Neuronal stem cell (in vitro differentiated cells): ENCODE results near the gene CCL19.

Source experiments
- DNase-seq: peaks from one replicate; pipeline ENCODE4 v3.0.0-alpha.2; 2013; ENCODE audit warnings: low spot score
- H2AFZ ChIP-seq: one replicate; pipeline ENCODE4 v1.6.1; 2013; ENCODE audit warnings: mild to moderate bottlenecking, low read length, inconsistent platforms
- H2AK5ac ChIP-seq: 2 replicates; pipeline ENCODE4 v1.6.1; 2013; ENCODE audit warnings: low read depth, mild to moderate bottlenecking, inconsistent platforms, low read length, moderate library complexity, mixed read lengths
- H2BK120ac ChIP-seq: 2 replicates; pipeline ENCODE4 v1.6.1; 2013; ENCODE audit warnings: low read depth, mild to moderate bottlenecking, inconsistent platforms, low read length, moderate library complexity, mixed read lengths
- H2BK12ac ChIP-seq: one replicate; pipeline ENCODE4 v1.6.1; 2013; ENCODE audit warnings: low read length, inconsistent platforms
- H2BK15ac ChIP-seq: 2 replicates; pipeline ENCODE4 v1.6.1; 2013; ENCODE audit warnings: mild to moderate bottlenecking, low read length, inconsistent platforms, mixed read lengths
- H2BK5ac ChIP-seq: one replicate; pipeline ENCODE4 v1.6.1; 2013; ENCODE audit warnings: inconsistent platforms, mild to moderate bottlenecking, low read length, moderate library complexity
- H3K14ac ChIP-seq: one replicate; pipeline ENCODE4 v1.6.1; 2013; ENCODE audit warnings: low read length, inconsistent platforms
- H3K18ac ChIP-seq: 2 replicates; pipeline ENCODE4 v1.6.1; 2013; ENCODE audit warnings: low read length, inconsistent platforms
- H3K23ac ChIP-seq: 2 replicates; pipeline ENCODE4 v1.6.1; 2013; ENCODE audit warnings: low read depth, mild to moderate bottlenecking, mixed read lengths, low read length, inconsistent platforms; ENCODE audit not compliant: poor library complexity
- H3K27ac ChIP-seq: replicated peaks from 3 replicates; pipeline ENCODE4 v1.5.1; 2013; ENCODE audit warnings: low read length, inconsistent platforms
- H3K27me3 ChIP-seq, 3 experiments: 2 replicates each; pipeline ENCODE4 v1.6.1; 2013; ENCODE audit warnings: low read length in 3 of 3, mild to moderate bottlenecking in 2 of 3, inconsistent platforms in 1 of 3, low read depth in 1 of 3, mixed read lengths in 1 of 3, moderate library complexity in 1 of 3; ENCODE audit not compliant: control insufficient read depth in 3 of 3, insufficient read depth in 3 of 3
- H3K36me3 ChIP-seq, 2 donors: replicated peaks in 1 of 2; 2 replicates each; pipeline ENCODE4 v1.6.1; 2013; ENCODE audit warnings: low read length in 2 of 2; ENCODE audit not compliant: control insufficient read depth in 2 of 2, insufficient read depth in 2 of 2
- H3K4ac ChIP-seq: 2 replicates; pipeline ENCODE4 v1.6.1; 2013; ENCODE audit warnings: inconsistent platforms, mild to moderate bottlenecking, low read length, moderate library complexity
- H3K4me1 ChIP-seq, 2 donors: 1 replicate in 1 of 2; 2 replicates in 1 of 2; pipeline ENCODE4 v1.6.1; 2013; ENCODE audit warnings: low read length in 2 of 2, low read depth in 1 of 2; ENCODE audit not compliant: control insufficient read depth in 2 of 2, insufficient read depth in 1 of 2
- H3K4me2 ChIP-seq: one replicate; pipeline ENCODE4 v1.6.1; 2013; ENCODE audit warnings: mild to moderate bottlenecking, low read length, inconsistent platforms; ENCODE audit not compliant: insufficient read depth, poor library complexity, severe bottlenecking
- H3K4me3 ChIP-seq, 2 donors: 2 replicates each; pipeline ENCODE4 v1.5.1; 2013; ENCODE audit warnings: low read length in 2 of 2, mild to moderate bottlenecking in 2 of 2, inconsistent platforms in 1 of 2, moderate library complexity in 1 of 2
- H3K79me1 ChIP-seq: one replicate; pipeline ENCODE4 v1.6.1; 2013; ENCODE audit warnings: low read depth, mild to moderate bottlenecking, inconsistent platforms, low read length, moderate library complexity
- H3K9ac ChIP-seq: one replicate; pipeline ENCODE4 v1.6.1; 2013; ENCODE audit warnings: mild to moderate bottlenecking, low read depth, low read length, inconsistent platforms; ENCODE audit not compliant: poor library complexity
- H3K9me3 ChIP-seq, 2 donors: replicated peaks in 1 of 2; 2 replicates each; pipeline versions ENCODE3 to v1.6.1; 2013; ENCODE audit warnings: low read length in 2 of 2, mild to moderate bottlenecking in 2 of 2, inconsistent platforms in 1 of 2, low read depth in 1 of 2, mixed read lengths in 1 of 2, moderate library complexity in 1 of 2; ENCODE audit not compliant: control insufficient read depth in 2 of 2, insufficient read depth in 1 of 2
- H4K8ac ChIP-seq: one replicate; pipeline ENCODE4 v1.6.1; 2013; ENCODE audit warnings: low read depth, mild to moderate bottlenecking, inconsistent platforms, low read length, moderate library complexity
- H4K91ac ChIP-seq: one replicate; pipeline ENCODE4 v1.6.1; 2013; ENCODE audit warnings: low read length, low read depth, mild to moderate bottlenecking, inconsistent platforms; ENCODE audit not compliant: poor library complexity
- WGBS, 2 donors: extraction: QIAGEN DNeasy Blood & Tissue Kit; methylation state at CpG; one replicate each; pipeline ENCODE4 v1.1.7; 2013; ENCODE audit warnings: missing lambda C conversion rate in 2 of 2, mixed read lengths in 1 of 2; ENCODE audit not compliant: insufficient read length in 2 of 2, insufficient replicate concordance in 1 of 2; ENCODE audit errors: extremely low coverage in 2 of 2; 5-methylcytosine and 5-hydroxymethylcytosine counted together

The CCL19 gene

DNA sequence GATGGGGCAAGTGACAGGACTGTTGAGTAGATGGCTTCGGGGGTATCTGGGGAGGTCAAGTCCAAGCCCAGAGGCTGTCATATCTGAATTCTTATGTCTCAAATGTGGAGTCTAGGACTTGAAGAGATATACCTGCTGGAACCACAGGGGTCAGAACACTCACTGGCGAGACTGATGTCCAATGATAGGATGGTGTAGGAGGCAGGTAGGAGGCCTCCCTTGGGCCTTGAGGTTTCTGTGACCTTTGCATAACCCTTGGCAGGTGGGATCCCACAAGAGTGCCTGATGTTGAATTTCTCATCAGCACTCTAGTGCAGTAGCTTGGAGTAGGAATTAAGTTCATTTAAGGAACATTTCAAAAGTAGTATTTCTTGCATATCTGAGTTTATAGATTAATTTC, 16.1 kb upstream of the CCL19 start:
- Histone ChIP-seq H2BK12ac (no peak overlapping the region), H3K14ac (no peak overlapping the region), H2AK5ac (no peak overlapping the region), H3K4me1 (no peaks in the 10 kb centered on the region), H3K27me3 (peaks cover 0 to 29% (median 0%) of the 10 kb centered on the region in 3 experiments), H2BK15ac (no peak overlapping the region), H4K8ac (no peak overlapping the region), H2BK5ac (no peak overlapping the region), H3K18ac (no peak overlapping the region), H3K27ac (no peak overlapping the region), H2BK120ac (no peak overlapping the region), H2AFZ (no peak overlapping the region), H3K9ac (no peak overlapping the region), H3K36me3 (no peaks in the 10 kb centered on the region), H3K4me2 (no peak overlapping the region), H3K23ac (no peak overlapping the region), H4K91ac (no peak overlapping the region), H3K4me3 (no peak overlapping the region), H3K9me3 (no peaks in the 10 kb centered on the region), H3K4ac (no peak overlapping the region), H3K79me1 (no peaks in the 10 kb centered on the region)
- WGBS, 2 donors, result no CpG with 5 or more reads among the region's 2 CpGs
- DNase-seq, result no peak

DNA sequence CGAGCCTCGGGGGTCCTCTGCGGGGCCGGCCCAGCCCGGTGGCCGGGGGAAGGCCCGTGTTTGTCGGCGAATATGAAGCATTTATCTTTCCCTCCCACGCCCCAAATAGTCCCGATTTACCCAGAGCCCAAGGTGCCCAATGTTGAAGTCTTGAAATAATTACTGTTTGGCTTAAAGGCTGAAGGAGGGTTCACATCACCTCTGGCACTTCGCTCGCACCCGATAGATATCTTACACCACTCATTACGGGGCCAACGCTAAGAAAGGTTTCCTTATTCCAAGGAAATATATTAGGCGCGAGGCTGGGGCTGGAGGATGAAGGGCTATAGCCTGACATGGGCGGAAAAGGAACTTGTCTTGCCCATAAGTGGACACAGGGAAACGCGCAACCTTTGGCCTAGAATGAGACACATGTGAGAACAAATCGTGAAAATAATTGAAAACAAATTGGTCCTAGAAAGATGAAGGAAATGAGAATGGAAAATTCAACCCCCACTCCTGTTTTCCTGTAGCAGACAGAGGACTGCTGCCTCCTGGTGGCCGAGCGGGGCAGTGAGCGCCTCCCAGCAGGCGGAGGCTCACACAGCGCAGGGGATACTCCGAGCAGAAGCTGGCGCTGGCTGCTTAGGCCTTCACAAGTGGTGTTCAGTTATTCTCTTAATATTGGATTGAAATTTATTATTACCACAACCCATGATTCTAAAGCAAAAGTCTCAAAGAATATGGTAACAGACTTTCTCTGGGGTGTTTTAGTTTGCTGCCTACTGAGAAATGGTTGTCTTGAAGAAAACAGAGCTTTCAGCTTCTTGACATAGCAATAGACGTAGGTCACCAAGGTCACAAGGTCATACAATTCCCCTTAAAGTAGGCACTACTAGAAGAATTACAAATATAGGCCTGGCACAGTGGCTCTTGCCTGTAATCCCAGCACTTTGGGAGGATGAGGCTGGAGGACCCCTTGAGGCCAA, 11.0 kb upstream of the CCL19 start:
- H3K4me3 ChIP-seq, result peak overlapping the region; percentile 46 to 74
- no CpG with 5 or more reads among the region's 30 CpGs for WGBS, 2 donors

DNA sequence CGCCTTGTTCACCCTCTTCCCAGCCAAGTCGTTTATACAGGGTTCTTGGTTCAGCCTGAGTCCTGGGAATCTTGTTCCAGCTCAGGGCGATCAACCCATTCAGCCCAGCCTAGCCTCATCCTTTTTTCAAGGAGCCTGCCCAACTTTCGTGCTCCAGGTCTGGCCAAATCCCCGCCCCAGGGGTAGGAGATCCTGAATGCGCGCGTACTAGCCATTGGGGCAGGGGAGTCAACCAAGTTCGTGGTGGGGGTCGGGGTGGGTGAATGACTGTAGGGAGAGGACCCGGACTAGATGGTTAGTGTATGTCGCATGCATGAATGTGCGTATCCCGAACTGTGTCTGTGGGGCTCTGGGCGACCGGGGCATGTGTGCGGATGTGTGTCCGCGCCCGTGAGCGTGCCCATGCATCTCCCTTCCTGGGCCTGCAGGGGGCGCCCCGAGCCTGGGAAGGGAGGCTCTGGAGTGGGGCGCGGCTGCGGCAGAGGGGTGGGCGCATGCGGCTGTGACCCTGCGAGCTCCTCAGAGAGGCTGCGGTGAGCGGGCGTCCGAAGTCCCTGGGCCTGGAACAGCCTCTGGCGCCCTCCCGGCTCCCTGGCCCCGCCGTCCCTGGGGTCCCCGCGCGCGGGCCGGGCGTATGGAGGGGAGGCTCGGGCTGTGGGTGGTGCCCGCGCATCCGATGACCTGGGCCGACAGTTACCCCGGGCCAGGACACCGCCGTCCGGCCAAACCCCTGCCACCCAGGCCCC, 10.1 kb upstream of the CCL19 start:
- Histone ChIP-seq H3K23ac (peak overlapping the region; percentile 8), H2AK5ac (no peak overlapping the region), H3K18ac (peak overlapping the region; percentile 88), H3K27ac (no peak overlapping the region), H3K4me3 (peak overlapping the region; percentile 46 to 74), H2BK15ac (peak overlapping the region; percentile 7), H3K9me3 (no peaks in the 10 kb centered on the region), H2BK12ac (no peak overlapping the region), H4K91ac (no peak overlapping the region), H3K36me3 (no peaks in the 10 kb centered on the region), H3K4ac (no peak overlapping the region), H2BK120ac (peak overlapping the region; percentile 73), H4K8ac (no peak overlapping the region), H3K4me2 (peak overlapping the region; percentile 100), H3K79me1 (no peaks in the 10 kb centered on the region), H3K27me3 (peaks cover 0 to 66% (median 24%) of the 10 kb centered on the region in 3 experiments), H2BK5ac (no peak overlapping the region), H3K14ac (no peak overlapping the region), H3K9ac (peak overlapping the region; percentile 80), H2AFZ (peak overlapping the region; percentile 100), H3K4me1 (peaks cover 0 to 3% of the 10 kb centered on the region in 2 donors)
- WGBS, 2 donors, result no CpG with 5 or more reads among the region's 52 CpGs
- peak; percentile 81 for DNase-seq

More for the DNA sequence above, 11.0 kb upstream of the CCL19 start:
- DNase-seq, result peak; percentile 57
- Histone ChIP-seq H3K4ac (no peak overlapping the region), H4K91ac (no peak overlapping the region), H3K14ac (no peak overlapping the region), H2BK12ac (no peak overlapping the region), H3K4me2 (peak overlapping the region; percentile 100), H3K36me3 (no peaks in the 10 kb centered on the region), H3K27ac (no peak overlapping the region), H3K27me3 (peaks cover 0 to 66% (median 24%) of the 10 kb centered on the region in 3 experiments), H3K23ac (peak overlapping the region; percentile 8), H3K79me1 (no peaks in the 10 kb centered on the region), H2BK5ac (no peak overlapping the region), H3K18ac (peak overlapping the region; percentile 88), H2AFZ (peak overlapping the region; percentile 100), H3K9ac (peak overlapping the region; percentile 80), H2BK15ac (peak overlapping the region; percentile 7), H3K9me3 (no peaks in the 10 kb centered on the region), H3K4me1 (peaks cover 0 to 3% of the 10 kb centered on the region in 2 donors), H2AK5ac (no peak overlapping the region), H4K8ac (no peak overlapping the region), H2BK120ac (no peak overlapping the region)

DNA sequence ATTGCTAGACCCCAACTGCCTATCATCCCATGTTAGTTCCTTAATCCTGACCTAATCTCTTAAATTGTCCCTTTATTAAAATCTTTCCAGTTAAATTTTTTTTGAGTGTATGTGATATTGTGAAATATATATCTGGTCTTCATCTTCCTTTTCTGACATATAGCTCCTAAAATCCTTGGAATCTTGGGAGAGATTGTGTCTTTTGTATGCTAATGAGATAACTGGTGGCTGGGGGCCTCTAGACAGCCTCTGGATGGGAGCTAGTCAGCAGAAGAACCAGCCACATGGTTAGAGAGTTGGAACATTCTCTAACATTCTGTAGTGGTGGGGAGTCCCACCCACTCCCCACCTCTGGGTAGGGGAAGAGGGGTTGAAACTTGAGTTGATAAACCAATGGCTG, 3.7 kb upstream of the CCL19 start:
- H3K79me1 ChIP-seq, result no peaks in the 10 kb centered on the region
- no peak overlapping the region for H3K14ac ChIP-seq
- H3K18ac ChIP-seq, result no peak overlapping the region
- H3K36me3 ChIP-seq, result no peaks in the 10 kb centered on the region
- no peak overlapping the region for H3K4ac ChIP-seq
- no peak overlapping the region for H3K27ac ChIP-seq
- H2BK120ac ChIP-seq, result no peak overlapping the region
- no peak overlapping the region for H2BK5ac ChIP-seq
- peaks cover 0 to 2% of the 10 kb centered on the region in 2 donors for H3K9me3 ChIP-seq
- no peak overlapping the region for H4K91ac ChIP-seq
- no peak overlapping the region for H2AFZ ChIP-seq
- no peak overlapping the region for H3K4me2 ChIP-seq
- H2BK15ac ChIP-seq, result no peak overlapping the region
- H3K9ac ChIP-seq, result no peak overlapping the region
- H3K4me1 ChIP-seq, result no peaks in the 10 kb centered on the region
- H2BK12ac ChIP-seq, result no peak overlapping the region
- DNase-seq, result no peak
- no peak overlapping the region for H4K8ac ChIP-seq
- H3K27me3 ChIP-seq, result peaks cover 0 to 37% (median 4%) of the 10 kb centered on the region in 3 experiments
- H2AK5ac ChIP-seq, result no peak overlapping the region
- no peak overlapping the region for H3K4me3 ChIP-seq
- H3K23ac ChIP-seq, result no peak overlapping the region
